ENCODE data around the gene LRRC75A. TPM values are rescaled to one million over a fixed set of nuclear protein-coding genes. Genes with fewer than 3 reads are reported as not detected.

The LRRC75A gene
- total and polyA plus RNA-seq, 2 experiments from 2014 or later: 10.7 to 18.0 TPM

DNA sequence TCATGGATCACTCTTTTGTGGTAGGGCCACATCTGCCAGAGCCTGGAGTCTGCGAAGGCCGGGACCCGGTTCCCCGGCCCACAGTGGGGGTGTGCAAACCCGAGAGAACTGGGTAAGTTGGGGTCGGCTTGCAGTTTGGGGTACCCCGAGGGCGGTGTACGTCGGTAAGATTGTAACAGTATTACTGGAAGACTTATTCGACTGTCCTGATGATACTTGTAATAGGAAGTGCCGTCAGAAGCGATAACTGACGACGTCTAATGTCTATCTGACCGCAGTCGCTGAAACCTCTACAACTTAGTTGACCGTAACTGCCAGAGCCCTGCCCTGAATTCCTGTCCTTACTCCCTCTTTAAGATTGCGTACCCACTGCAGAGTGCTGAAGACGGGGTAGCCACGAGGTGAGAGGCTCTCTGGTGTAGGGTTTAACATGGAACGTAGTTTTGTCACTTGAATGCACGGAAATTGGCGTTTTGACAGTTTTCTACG lies 52.6 kb downstream of the LRRC75A start:
- Histone ChIP-seq H3K4me3 (peak overlapping the region; percentile 59), H3K9me3 (ENCODE audit: low read depth) (no peaks in the 10 kb centered on the region), H3K4me2 (peak overlapping the region; percentile 92), H3K4me1 (ENCODE audit: insufficient read depth) (peaks cover 33% of the 10 kb centered on the region), H3K27me3 (no peaks in the 10 kb centered on the region), H3K27ac (peak overlapping the region; percentile 74), H3K36me3 (replicated peaks; ENCODE audit: insufficient read depth, low read depth) (peaks cover 4% of the 10 kb centered on the region), H2AFZ (no peak overlapping the region), H4K20me1 (ENCODE audit: insufficient read depth, poor library complexity, severe bottlenecking) (peaks cover 44% of the 10 kb centered on the region), H3K9me2 (replicated peaks; ENCODE audit: insufficient read depth) (no peaks in the 10 kb centered on the region), H3K79me2 (peaks cover 37% of the 10 kb centered on the region)
- TF ChIP-seq EZH2 (IDR thresholded peaks at IDR 0.05; ENCODE audit: borderline replicate concordance) (no peak), EZH2phosphoT487 (IDR thresholded peaks at IDR 0.05; ENCODE audit: low read depth, severe bottlenecking, unreplicated experiment) (no peak)
- TF ChIP-seq, protein P1, sequence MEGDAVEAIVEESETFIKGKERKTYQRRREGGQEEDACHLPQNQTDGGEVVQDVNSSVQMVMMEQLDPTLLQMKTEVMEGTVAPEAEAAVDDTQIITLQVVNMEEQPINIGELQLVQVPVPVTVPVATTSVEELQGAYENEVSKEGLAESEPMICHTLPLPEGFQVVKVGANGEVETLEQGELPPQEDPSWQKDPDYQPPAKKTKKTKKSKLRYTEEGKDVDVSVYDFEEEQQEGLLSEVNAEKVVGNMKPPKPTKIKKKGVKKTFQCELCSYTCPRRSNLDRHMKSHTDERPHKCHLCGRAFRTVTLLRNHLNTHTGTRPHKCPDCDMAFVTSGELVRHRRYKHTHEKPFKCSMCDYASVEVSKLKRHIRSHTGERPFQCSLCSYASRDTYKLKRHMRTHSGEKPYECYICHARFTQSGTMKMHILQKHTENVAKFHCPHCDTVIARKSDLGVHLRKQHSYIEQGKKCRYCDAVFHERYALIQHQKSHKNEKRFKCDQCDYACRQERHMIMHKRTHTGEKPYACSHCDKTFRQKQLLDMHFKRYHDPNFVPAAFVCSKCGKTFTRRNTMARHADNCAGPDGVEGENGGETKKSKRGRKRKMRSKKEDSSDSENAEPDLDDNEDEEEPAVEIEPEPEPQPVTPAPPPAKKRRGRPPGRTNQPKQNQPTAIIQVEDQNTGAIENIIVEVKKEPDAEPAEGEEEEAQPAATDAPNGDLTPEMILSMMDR (IDR thresholded peaks at IDR 0.05; ENCODE audit: poor library complexity): no peak
- WGBS (ENCODE audit: low lambda C conversion rate, missing lambda C conversion rate): 2% methylated on average over 25 of the region's 25 CpGs
- no peak for DNase-seq (ENCODE audit: low spot score)

DNA sequence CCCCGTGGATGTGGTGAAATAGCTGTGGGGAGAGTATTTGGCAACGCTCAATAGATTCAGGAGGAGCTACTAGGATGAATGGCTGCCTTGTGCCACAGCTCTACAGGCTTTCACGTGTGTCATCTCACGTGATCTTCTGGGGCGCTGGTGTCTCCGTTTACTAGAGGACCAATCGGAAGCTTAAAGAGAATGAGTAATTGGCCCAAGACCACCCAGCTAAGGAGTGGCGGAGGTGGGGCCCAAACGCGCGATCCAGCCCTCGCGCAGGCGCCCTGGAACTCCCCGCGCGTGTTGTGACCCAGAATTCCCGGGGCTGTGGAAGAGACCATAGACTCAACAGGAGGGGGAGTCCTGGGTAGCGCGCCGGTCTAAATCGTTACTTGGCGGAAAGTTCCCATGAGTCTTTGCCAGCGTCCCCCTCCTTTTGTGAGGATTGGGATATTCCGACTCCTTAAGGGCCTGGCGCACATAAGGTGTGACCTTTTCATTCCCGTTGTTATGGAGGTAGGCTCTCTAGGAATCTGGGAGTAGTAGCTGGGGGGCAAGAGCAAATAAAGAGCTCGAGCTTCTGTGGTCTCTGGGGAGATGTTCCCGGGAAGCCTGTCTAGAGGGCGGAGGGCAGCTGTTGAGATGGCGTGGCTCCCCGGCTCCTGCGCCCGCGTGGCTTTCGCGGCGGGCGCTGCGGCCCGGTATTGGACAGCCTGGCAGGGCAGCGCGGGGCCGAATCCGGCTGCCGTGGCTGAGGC lies 53.3 kb downstream of the LRRC75A start:
- peak overlapping the region; percentile 39 for H2AFZ ChIP-seq

DNA sequence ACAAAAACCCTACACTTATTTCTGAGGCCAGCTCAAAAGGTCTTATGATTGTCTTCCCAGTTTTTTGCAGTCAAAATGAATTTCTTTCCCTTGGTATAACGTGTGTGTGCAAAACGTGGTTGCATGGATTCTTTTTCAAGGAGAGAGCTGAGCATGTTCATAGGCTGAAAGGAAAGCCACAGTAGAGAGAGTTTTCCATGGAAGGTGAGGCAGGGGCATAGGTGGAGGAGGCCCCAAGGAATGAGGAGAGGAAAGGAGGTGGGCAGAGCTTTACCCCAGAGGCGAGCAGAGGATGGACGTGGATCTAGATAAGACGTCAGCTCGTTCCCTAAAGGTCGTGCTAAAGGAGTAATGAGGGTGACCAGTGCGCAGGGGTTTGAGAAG lies 53.8 kb downstream of the LRRC75A start:
- Histone ChIP-seq H3K36me3 (replicated peaks; ENCODE audit: insufficient read depth, low read depth) (peaks cover 4% of the 10 kb centered on the region), H3K27ac (peak overlapping the region; percentile 92), H3K27me3 (no peaks in the 10 kb centered on the region), H3K4me2 (peak overlapping the region; percentile 74), H3K4me3 (peak overlapping the region; percentile 9), H3K79me2 (peaks cover 37% of the 10 kb centered on the region), H3K4me1 (ENCODE audit: insufficient read depth) (peaks cover 33% of the 10 kb centered on the region), H3K9me2 (replicated peaks; ENCODE audit: insufficient read depth) (no peaks in the 10 kb centered on the region), H4K20me1 (ENCODE audit: insufficient read depth, poor library complexity, severe bottlenecking) (peaks cover 37% of the 10 kb centered on the region), H2AFZ (peak overlapping the region; percentile 39), H3K9me3 (ENCODE audit: low read depth) (no peaks in the 10 kb centered on the region)
- 29% methylated on average over 8 of the region's 8 CpGs for WGBS (ENCODE audit: low lambda C conversion rate, missing lambda C conversion rate)
- TF ChIP-seq EZH2 (IDR thresholded peaks at IDR 0.05; ENCODE audit: borderline replicate concordance): no peak
- TF ChIP-seq EZH2phosphoT487 (IDR thresholded peaks at IDR 0.05; ENCODE audit: low read depth, severe bottlenecking, unreplicated experiment): no peak
- TF ChIP-seq, protein P1 (IDR thresholded peaks at IDR 0.05; ENCODE audit: poor library complexity): no peak
- DNase-seq (ENCODE audit: low spot score): no peak

More for the DNA sequence above, 53.3 kb downstream of the LRRC75A start:
- under 1% methylated on average over 46 of the region's 46 CpGs for WGBS (ENCODE audit: low lambda C conversion rate, missing lambda C conversion rate)
- H3K79me2 ChIP-seq: peaks cover 37% of the 10 kb centered on the region
- peaks cover 4% of the 10 kb centered on the region for H3K36me3 ChIP-seq (replicated peaks; ENCODE audit: insufficient read depth, low read depth)
- H3K27ac ChIP-seq: peak overlapping the region; percentile 92
- peaks cover 33% of the 10 kb centered on the region for H3K4me1 ChIP-seq (ENCODE audit: insufficient read depth)
- DNase-seq (ENCODE audit: low spot score): peak; percentile 99
- no peaks in the 10 kb centered on the region for H3K9me2 ChIP-seq (replicated peaks; ENCODE audit: insufficient read depth)
- H3K4me3 ChIP-seq: peak overlapping the region; percentile 59
- TF ChIP-seq EZH2phosphoT487 (IDR thresholded peaks at IDR 0.05; ENCODE audit: low read depth, severe bottlenecking, unreplicated experiment) (no peak), EZH2 (IDR thresholded peaks at IDR 0.05; ENCODE audit: borderline replicate concordance) (no peak)
- TF ChIP-seq, protein P1 (IDR thresholded peaks at IDR 0.05; ENCODE audit: poor library complexity): no peak
- no peaks in the 10 kb centered on the region for H3K9me3 ChIP-seq (ENCODE audit: low read depth)
- H3K27me3 ChIP-seq: no peaks in the 10 kb centered on the region
- peaks cover 40% of the 10 kb centered on the region for H4K20me1 ChIP-seq (ENCODE audit: insufficient read depth, poor library complexity, severe bottlenecking)
- H3K4me2 ChIP-seq: peak overlapping the region; percentile 92
